ENCODE measurements around the gene KRTAP5-11.

DNA sequence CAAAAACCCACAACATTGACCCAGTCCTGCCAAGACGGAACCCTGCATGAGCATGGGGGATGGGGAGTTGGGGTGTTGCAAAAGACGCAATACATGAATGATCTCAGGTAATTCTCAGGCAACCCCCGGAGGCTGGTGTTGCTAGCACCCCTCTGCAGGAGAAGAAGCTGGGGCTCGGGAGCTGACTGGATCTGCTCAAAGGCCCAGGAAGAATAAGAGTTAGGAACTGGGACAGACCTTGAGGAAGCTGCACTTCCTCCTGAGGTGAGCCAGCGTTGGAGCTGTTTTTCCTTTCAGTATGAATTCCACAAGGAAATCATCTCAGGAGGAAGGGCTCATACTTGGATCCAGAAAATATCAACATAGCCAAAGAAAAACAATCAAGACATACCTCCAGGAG, 34.6 kb downstream of the KRTAP5-11 start, which contains the start of gene KRTAP5-9:
- TF ChIP-seq, protein P1, sequence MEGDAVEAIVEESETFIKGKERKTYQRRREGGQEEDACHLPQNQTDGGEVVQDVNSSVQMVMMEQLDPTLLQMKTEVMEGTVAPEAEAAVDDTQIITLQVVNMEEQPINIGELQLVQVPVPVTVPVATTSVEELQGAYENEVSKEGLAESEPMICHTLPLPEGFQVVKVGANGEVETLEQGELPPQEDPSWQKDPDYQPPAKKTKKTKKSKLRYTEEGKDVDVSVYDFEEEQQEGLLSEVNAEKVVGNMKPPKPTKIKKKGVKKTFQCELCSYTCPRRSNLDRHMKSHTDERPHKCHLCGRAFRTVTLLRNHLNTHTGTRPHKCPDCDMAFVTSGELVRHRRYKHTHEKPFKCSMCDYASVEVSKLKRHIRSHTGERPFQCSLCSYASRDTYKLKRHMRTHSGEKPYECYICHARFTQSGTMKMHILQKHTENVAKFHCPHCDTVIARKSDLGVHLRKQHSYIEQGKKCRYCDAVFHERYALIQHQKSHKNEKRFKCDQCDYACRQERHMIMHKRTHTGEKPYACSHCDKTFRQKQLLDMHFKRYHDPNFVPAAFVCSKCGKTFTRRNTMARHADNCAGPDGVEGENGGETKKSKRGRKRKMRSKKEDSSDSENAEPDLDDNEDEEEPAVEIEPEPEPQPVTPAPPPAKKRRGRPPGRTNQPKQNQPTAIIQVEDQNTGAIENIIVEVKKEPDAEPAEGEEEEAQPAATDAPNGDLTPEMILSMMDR (IDR thresholded peaks at IDR 0.05): no peak
- TF ChIP-seq POLR2AphosphoS5 (IDR thresholded peaks at IDR 0.05; ENCODE audit: insufficient read depth in 1 of 2, low read depth in 1 of 2) (no peak), POLR2A (IDR thresholded peaks at IDR 0.05) (no peak)
